Cardiac muscle cell (in vitro differentiated cells and primary cell): ENCODE measurements around the gene POTEC. TPM values are rescaled to one million over a fixed set of nuclear protein-coding genes. Genes with fewer than 3 reads are reported as not detected.
"Not testable (repeated sequence)": the region's sequence is repeated elsewhere in the genome, so short reads cannot be mapped to it uniquely, and the experiment has no call there.

Experiments used
- DNase-seq, 2 donors: peaks; one replicate each; pipeline versions ENCODE4 v3.0.0 to v3.0.0-alpha.2; 2010 to 2017; ENCODE audit warnings: low read depth in 1 of 2, low spot score in 1 of 2
- H3K27ac ChIP-seq: fragments of 200-600 bp; sonication (generic); 2 replicates; pipeline ENCODE4 v1.5.1; 2016
- H3K27me3 ChIP-seq: fragments of 200-600 bp; sonication (generic); 2 replicates; pipeline ENCODE4 v1.6.0; 2016; ENCODE audit warnings: control low read depth
- H3K36me3 ChIP-seq: fragments of 200-600 bp; sonication (generic); 2 replicates; pipeline ENCODE4 v1.5.1; 2016; ENCODE audit warnings: control low read depth
- H3K4me1 ChIP-seq: fragments of 200-600 bp; sonication (generic); 2 replicates; pipeline ENCODE4 v1.8.1; 2017; ENCODE audit warnings: low read depth, mild to moderate bottlenecking, mixed run types
- H3K4me3 ChIP-seq: fragments of 200-600 bp; sonication (generic); 2 replicates; pipeline ENCODE4 v1.5.1; 2016; ENCODE audit warnings: mild to moderate bottlenecking
- H3K9me3 ChIP-seq: fragments of 200-600 bp; sonication (generic); 2 replicates; pipeline ENCODE4 v1.5.1; 2017; ENCODE audit warnings: low read depth, mild to moderate bottlenecking, control low read depth
- polyA plus RNA-seq: library from polyadenylated mRNA; unstranded; fragments of >200 nt; fragmentation: Nextera tagmentation; extraction: Ambion mirVana; gene quantifications from 2 replicates; pipeline ENCODE4 v1.2.1, GENCODE V29; 2016
- total RNA-seq: library from RNA; depleted of rRNA; stranded (reverse); fragments of >200 nt; gene quantifications from 2 replicates; pipeline ENCODE4 v1.2.3, GENCODE V29; 2016
- TF ChIP-seq, protein P1 (sequence below): IDR thresholded peaks from 2 replicates; pipeline ENCODE4 v1.5.1; 2012; ENCODE audit warnings: low read depth, mild to moderate bottlenecking, low read length

POTEC gene
- total RNA-seq (not detected in 2 replicates), polyA plus RNA-seq (not detected in 2 replicates)

DNA sequence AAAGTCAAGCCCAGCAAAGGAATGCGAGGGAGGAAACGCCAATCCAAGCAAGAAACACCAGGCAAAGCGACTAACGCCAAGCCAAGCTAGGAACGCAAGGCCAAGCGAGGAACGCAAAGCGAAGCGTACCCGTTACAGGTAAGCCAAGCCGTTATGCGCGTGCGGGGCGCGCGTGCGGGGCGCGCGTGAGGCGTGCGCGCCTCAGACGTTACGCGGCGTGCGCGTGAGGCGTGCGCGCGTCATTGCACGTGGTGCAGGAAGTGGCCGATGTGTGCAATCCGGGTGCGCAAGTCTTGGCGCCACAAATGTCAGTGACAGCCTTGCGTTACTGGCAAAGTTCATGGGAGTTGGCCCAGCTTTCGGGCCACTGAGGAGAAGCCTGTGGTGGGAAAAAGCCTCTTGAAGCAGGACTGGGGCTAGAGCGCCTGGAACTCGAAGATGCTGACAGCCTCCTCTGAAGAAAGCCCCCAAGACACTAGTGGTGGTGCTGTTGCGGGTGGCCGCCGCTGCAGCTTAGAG is at the start of gene POTEC:
Gene POTEC (minus strand): TSS at position 155 of the 519 bp plus-strand sequence. CDS start 454 bp downstream, outside the sequence.
- H3K4me1 ChIP-seq, H3K9me3 ChIP-seq, H3K27me3 ChIP-seq, H3K4me3 ChIP-seq, H3K27ac ChIP-seq, H3K36me3 ChIP-seq, DNase-seq: not testable (repeated sequence)

- Histone ChIP-seq H3K27me3 (no peaks in the 10 kb centered on the region), H3K9me3 (no peaks in the 10 kb centered on the region), H3K36me3 (no peaks in the 10 kb centered on the region), H3K27ac (no peak overlapping the region), H3K4me1 (no peaks in the 10 kb centered on the region), H3K4me3 (no peak overlapping the region)
- TF ChIP-seq, protein P1, sequence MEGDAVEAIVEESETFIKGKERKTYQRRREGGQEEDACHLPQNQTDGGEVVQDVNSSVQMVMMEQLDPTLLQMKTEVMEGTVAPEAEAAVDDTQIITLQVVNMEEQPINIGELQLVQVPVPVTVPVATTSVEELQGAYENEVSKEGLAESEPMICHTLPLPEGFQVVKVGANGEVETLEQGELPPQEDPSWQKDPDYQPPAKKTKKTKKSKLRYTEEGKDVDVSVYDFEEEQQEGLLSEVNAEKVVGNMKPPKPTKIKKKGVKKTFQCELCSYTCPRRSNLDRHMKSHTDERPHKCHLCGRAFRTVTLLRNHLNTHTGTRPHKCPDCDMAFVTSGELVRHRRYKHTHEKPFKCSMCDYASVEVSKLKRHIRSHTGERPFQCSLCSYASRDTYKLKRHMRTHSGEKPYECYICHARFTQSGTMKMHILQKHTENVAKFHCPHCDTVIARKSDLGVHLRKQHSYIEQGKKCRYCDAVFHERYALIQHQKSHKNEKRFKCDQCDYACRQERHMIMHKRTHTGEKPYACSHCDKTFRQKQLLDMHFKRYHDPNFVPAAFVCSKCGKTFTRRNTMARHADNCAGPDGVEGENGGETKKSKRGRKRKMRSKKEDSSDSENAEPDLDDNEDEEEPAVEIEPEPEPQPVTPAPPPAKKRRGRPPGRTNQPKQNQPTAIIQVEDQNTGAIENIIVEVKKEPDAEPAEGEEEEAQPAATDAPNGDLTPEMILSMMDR: no peak
- DNase-seq: no peak
Observed at GRCh38 chr18:14577971-14578370, 34.6 kb upstream of the POTEC start.

DNA sequence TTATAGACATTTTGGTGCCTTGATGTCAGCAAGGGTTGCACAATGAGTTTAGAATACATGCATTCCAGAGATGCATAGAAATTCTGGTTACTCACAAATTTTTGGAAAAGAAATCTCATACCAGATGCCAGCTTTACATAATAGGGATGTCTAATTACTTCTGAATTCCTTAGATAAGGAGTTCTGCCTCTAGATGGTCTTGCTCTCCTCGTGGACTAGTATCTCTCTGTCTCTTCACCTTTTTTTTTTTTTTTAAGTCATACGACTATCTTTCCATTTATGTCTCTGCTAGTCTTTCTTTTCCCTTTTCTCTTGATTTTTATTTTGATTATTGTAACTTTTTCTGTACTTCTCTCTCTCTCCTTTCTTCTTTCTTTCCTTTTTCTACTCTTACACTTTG is 16.1 kb upstream of the POTEC start:
- H3K9me3 ChIP-seq, H3K27me3 ChIP-seq, DNase-seq: not testable (repeated sequence)

GRCh38 chr18:14531659-14532058 is 11.7 kb downstream of the POTEC start:
- not testable (repeated sequence) for H3K4me3 ChIP-seq, DNase-seq, H3K4me1 ChIP-seq, H3K27me3 ChIP-seq, H3K36me3 ChIP-seq, H3K27ac ChIP-seq, H3K9me3 ChIP-seq

More for the DNA sequence above, 16.1 kb upstream of the POTEC start:
- not testable (repeated sequence) for H3K4me3 ChIP-seq, H3K27ac ChIP-seq, H3K36me3 ChIP-seq, H3K4me1 ChIP-seq

- not testable (repeated sequence) for H3K27ac ChIP-seq, H3K9me3 ChIP-seq, DNase-seq, H3K4me3 ChIP-seq, H3K27me3 ChIP-seq, H3K36me3 ChIP-seq, H3K4me1 ChIP-seq
Observed at GRCh38 chr18:14510707-14511106, 32.7 kb downstream of the POTEC start.

GRCh38 chr18:14503691-14504090 is 39.7 kb downstream of the POTEC start:
- DNase-seq, H3K36me3 ChIP-seq, H3K4me3 ChIP-seq, H3K27me3 ChIP-seq, H3K4me1 ChIP-seq, H3K9me3 ChIP-seq, H3K27ac ChIP-seq: not testable (repeated sequence)

GRCh38 chr18:14501894-14502293 is 41.5 kb downstream of the POTEC start:
- H3K4me3 ChIP-seq, H3K27ac ChIP-seq, H3K27me3 ChIP-seq, H3K9me3 ChIP-seq, DNase-seq, H3K4me1 ChIP-seq, H3K36me3 ChIP-seq: not testable (repeated sequence)

- H3K27ac ChIP-seq, H3K36me3 ChIP-seq, H3K27me3 ChIP-seq, H3K9me3 ChIP-seq, DNase-seq, H3K4me1 ChIP-seq, H3K4me3 ChIP-seq: not testable (repeated sequence)
Observed at GRCh38 chr18:14489256-14490014, 54.0 kb downstream of the POTEC start.

- H3K4me1 ChIP-seq, H3K27me3 ChIP-seq, H3K4me3 ChIP-seq, H3K27ac ChIP-seq, DNase-seq, H3K36me3 ChIP-seq, H3K9me3 ChIP-seq: not testable (repeated sequence)
Observed at GRCh38 chr18:14488789-14489188, 54.6 kb downstream of the POTEC start.

- not testable (repeated sequence) for DNase-seq, H3K4me1 ChIP-seq, H3K36me3 ChIP-seq, H3K4me3 ChIP-seq, H3K27me3 ChIP-seq, H3K9me3 ChIP-seq, H3K27ac ChIP-seq
Observed at GRCh38 chr18:14486926-14487580, 56.3 kb downstream of the POTEC start.

DNA sequence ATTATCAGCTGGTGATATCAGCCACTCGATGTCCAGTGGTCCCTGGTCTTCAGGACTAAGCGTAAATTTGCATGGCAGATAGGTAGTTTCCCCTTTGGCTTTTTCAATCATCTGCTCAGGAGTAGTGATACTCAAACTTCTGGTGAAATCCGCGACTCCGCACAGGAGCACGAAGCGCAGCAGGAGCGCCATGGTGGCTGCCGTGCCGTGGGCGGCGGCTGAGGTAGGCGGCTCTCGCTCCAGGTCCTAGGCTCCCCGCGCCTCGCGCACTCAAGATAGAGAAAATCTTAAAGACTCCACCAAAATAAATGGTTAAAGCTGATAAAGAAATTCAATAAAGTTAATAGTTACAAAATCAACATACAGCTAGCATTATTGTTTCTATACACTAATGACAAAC is 64.3 kb downstream of the POTEC start:
- DNase-seq, H3K27ac ChIP-seq, H3K9me3 ChIP-seq, H3K4me3 ChIP-seq, H3K4me1 ChIP-seq, H3K27me3 ChIP-seq, H3K36me3 ChIP-seq: not testable (repeated sequence)

- not testable (repeated sequence) for H3K27me3 ChIP-seq, H3K9me3 ChIP-seq, H3K4me3 ChIP-seq, DNase-seq, H3K36me3 ChIP-seq, H3K4me1 ChIP-seq, H3K27ac ChIP-seq
Observed at GRCh38 chr18:14475520-14475919, 67.9 kb downstream of the POTEC start.

DNA sequence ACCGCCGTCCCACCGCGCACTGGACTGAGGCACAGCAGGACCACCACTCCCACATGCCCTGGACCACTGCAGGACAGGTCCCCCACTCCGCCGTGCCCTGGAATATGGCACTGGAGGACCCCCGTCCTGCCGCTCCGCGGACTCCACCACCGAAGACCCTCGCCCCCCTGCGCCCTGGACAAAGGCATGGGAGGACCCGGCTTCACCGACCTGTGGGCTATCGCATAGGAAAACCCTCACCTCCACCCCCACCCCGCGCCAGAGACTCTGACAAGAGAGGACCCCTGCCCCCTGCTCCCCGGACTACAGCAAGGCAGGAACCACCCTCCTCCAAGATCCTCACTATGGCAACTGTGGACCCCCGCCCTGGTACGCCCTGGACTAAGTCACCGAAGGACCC is 68.6 kb downstream of the POTEC start:
- H3K9me3 ChIP-seq, H3K27me3 ChIP-seq, H3K4me3 ChIP-seq, H3K27ac ChIP-seq, H3K4me1 ChIP-seq, H3K36me3 ChIP-seq, DNase-seq: not testable (repeated sequence)
